GM18498 (cell line): Measurements from ENCODE around the gene TMEM219.
"Not testable (repeated sequence)": the region's sequence is repeated elsewhere in the genome, so short reads cannot be mapped to it uniquely, and the experiment has no call there.

ENCODE experiments used
- ATAC-seq: cut with Tn5 transposase; IDR thresholded peaks from one replicate; pipeline ENCODE4 v1.9.1; 2021; ENCODE audit warnings: mild to moderate bottlenecking, moderate library complexity; ENCODE audit not compliant: unreplicated experiment

Gene TMEM219

GRCh38 chr16:30010844-30011713 is 49.2 kb downstream of the TMEM219 start, which contains the start of gene DOC2A:
Gene DOC2A (minus strand): TSS chr16:30011027. CDS start chr16:30010222, 805 bp downstream.
- no peak for ATAC-seq

GRCh38 chr16:30011714-30012504 is 50.0 kb downstream of the TMEM219 start:
- no peak for ATAC-seq

DNA sequence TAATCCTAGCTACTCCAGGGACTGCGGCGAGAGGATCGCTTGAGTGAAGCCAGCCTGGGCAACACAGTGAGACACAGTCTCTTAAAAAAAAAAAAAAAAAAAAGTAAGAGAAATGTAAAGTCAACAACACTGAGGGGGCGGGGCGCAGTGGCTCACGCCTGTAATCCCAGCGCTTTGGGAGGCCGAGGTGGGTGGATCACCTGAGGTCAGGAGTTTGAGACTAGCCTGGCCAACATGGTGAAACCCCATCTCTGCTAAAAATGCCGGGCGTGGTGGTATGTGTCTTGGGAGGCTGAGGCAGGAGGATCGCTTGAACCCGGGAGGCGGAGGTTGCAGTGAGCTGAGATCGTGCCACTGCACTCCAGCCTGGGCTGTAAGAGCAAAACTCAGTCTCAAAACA is 50.7 kb downstream of the TMEM219 start:
- ATAC-seq: not testable (repeated sequence)

DNA sequence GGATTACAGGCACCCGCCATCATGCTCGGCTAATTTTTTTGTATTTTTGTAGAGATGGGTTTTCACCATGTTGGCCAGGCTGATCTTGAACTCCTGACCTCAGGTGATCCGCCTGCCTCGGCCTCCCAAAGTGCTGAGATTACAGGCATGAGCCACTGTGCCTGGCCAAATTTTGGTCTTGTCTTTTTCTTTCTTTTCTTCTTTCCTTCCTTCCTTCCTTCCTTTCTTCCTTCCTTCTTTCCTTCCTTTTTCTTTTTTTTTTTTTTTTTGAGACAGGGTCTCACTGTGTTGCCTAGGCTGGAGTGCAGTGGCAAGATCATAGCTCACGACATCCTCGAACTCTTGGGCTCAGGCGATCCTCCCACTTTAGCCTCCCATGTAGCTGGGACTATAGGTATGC is 53.6 kb downstream of the TMEM219 start:
- ATAC-seq: not testable (repeated sequence)

DNA sequence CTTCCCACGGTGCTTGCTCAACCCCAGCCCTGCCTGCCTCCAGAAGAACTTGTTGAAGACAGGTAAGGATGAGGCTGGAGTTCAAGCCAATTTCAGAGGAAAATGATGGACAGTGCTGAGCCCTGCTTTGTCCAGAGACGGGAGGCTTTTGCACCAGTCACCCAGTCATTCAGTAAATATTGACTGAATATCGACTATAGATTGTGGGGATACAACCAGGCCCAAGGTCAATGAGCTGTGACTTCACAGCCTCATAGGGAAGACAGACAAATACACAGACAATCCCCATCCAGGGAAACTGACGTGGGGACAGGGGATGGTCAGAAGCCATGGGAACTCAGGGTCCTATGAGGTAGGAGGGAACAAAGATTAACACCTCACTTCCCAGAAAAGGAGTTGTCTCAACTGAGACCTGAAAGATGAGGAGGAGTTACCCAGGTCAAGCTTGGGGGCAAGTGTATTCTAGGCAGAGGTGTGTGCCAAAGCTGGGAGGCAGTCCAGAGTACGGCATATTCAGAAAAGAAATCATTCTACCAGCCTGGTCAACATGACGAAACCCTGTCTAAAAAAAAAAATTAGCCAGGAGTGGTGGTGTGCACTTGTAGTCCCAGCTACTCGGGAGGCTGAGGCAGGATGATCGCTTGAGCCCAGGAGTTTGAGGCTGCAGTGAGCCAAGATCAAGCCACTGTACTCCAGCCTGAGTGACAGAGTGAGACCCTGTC is 54.8 kb downstream of the TMEM219 start:
- no peak for ATAC-seq

DNA sequence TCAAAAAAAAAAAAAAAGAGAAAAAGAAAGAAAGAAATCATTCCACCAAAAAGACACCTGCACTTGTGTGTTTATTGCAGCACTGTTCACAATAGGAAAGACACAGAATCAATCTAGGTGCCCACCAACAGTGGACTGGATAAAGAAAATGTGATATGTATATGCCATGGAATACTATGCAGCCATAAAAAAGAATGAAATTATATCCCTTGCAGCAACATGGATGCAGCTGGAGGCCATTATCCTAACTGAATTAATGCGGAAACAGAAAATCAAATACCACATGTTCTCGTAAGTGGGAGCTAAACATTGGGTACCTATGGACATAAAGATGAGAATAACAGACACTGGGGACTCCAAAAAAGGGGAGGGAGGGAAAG is 55.4 kb downstream of the TMEM219 start:
- ATAC-seq: no peak

- not testable (repeated sequence) for ATAC-seq
Observed at GRCh38 chr16:30017937-30018336, 56.1 kb downstream of the TMEM219 start.

- ATAC-seq: no peak
Observed at GRCh38 chr16:30018731-30019158, 56.9 kb downstream of the TMEM219 start.
